Calu3 (cell line): ENCODE results near the gene ALPK1. TPM values are rescaled to one million over a fixed set of nuclear protein-coding genes. Genes with fewer than 3 reads are reported as not detected.

ENCODE experiments used
- BruUV-seq: library from RNA; stranded (reverse); fragments of 400-500 nt; replicated peaks from 2 replicates; lab custom pipeline; 2021; lab: Mats Ljungman, UMichigan
- CTCF ChIA-PET: fragments of 300-600 bp; sonication (Branson Sonifier 250); formaldehyde crosslinking; loops from one replicate; lab custom pipeline; 2022; ENCODE audit warnings: antibody characterized with exemption; lab: Charles Lee
- DNase-seq: peaks from one replicate; pipeline ENCODE4 v3.0.0; 2022
- H3K27ac Mint-ChIP-seq: one replicate; pipeline ENCODE4 v1.8.0; 2022; ENCODE audit warnings: mixed read lengths; ENCODE audit not compliant: unreplicated experiment
- H3K27me3 Mint-ChIP-seq: one replicate; pipeline ENCODE4 v1.8.0; 2022; ENCODE audit warnings: mixed read lengths; ENCODE audit not compliant: unreplicated experiment
- H3K36me3 Mint-ChIP-seq: one replicate; pipeline ENCODE4 v1.8.0; 2022; ENCODE audit warnings: mild to moderate bottlenecking, moderate library complexity, mixed read lengths; ENCODE audit not compliant: insufficient read depth, unreplicated experiment
- H3K4me1 Mint-ChIP-seq: one replicate; pipeline ENCODE4 v1.8.0; 2022; ENCODE audit warnings: mild to moderate bottlenecking, low read depth, mixed read lengths; ENCODE audit not compliant: unreplicated experiment
- H3K4me3 Mint-ChIP-seq: one replicate; pipeline ENCODE4 v1.8.0; 2022; ENCODE audit warnings: mild to moderate bottlenecking, low read depth, moderate library complexity, mixed read lengths; ENCODE audit not compliant: unreplicated experiment
- H3K9me3 Mint-ChIP-seq: one replicate; pipeline ENCODE4 v1.8.0; 2022; ENCODE audit warnings: low read depth, mixed read lengths; ENCODE audit not compliant: unreplicated experiment
- CTCF ChIP-seq: fragments of 200-600 bp; IDR thresholded peaks from one replicate; pipeline ENCODE4 v1.8.0; 2022; ENCODE audit warnings: antibody characterized with exemption; ENCODE audit not compliant: unreplicated experiment
- intact Hi-C: fragments of 100-400 bp; cut with micrococcal nuclease; formaldehyde crosslinking; loops from one replicate; pipeline ENCODE4 v1.10.0; 2022; ENCODE audit not compliant: unreplicated experiment
- total RNA-seq: library from RNA; stranded (reverse); gene quantifications from 2 replicates; pipeline ENCODE4 v1.2.3, GENCODE V29; 2022

Gene ALPK1
- total RNA-seq, 1 experiment from 2014 or later, result 17.1 TPM

DNA sequence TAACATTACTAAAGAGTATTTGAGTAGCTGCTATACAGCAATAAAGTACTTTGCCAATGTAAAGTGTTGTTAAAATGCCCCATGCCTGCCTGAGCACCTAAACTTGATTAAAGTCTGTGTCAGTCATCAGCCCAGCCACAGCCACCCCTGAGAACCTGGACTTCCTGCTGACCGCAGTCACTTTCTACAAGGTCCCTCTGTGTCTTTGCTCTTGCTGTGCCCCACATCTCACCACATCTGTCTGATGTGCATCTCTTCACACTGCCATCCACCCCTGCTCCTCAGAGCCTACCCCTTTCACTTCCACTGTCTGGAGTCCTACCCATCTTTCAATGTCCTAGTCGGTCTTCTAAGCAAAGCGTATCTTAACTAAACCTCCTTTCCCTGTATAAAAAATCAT, 25.7 kb downstream of the ALPK1 start:
- H3K4me3 Mint-ChIP-seq, result no peak overlapping the region
- DNase-seq, result no peak
- CTCF ChIA-PET, result interaction anchor here (0.7 kb wide), 1 partner anchor 90 kb away, joined by 3 read pairs; no protein-coding TSS in a partner anchor
- no peak overlapping the region for H3K27ac Mint-ChIP-seq
- H3K9me3 Mint-ChIP-seq, result no peaks in the 10 kb centered on the region
- H3K27me3 Mint-ChIP-seq, result no peaks in the 10 kb centered on the region
- peaks cover 8% of the 10 kb centered on the region for H3K36me3 Mint-ChIP-seq
- no TSS peak for BruUV-seq
- H3K4me1 Mint-ChIP-seq, result no peaks in the 10 kb centered on the region
- intact Hi-C loops, result no loop called here
- TF ChIP-seq CTCF, result no peak

DNA sequence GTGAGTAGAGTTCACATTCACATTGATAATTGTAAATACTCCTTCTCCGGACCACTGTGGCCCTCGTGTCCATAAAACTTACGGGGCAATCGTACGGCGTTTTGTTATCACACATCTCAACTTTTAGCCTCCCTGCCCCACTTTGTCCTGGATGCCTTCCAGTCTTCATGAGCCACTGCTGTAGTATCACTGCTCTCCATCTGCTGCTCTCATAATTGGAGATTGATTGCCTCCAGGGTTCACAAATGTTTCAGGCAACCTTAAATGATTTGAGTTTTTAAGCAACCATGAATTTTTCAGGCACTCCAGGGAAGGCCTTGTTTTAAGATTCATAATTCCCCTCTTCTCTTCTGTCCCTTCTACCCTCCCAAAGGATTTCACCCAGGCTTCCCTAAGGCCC, 28.4 kb downstream of the ALPK1 start:
- TF ChIP-seq CTCF, result no peak
- H3K4me1 Mint-ChIP-seq, result no peaks in the 10 kb centered on the region
- no peaks in the 10 kb centered on the region for H3K27me3 Mint-ChIP-seq
- intact Hi-C loops, result no loop called here
- no TSS peak for BruUV-seq
- no peak overlapping the region for H3K4me3 Mint-ChIP-seq
- peaks cover 8% of the 10 kb centered on the region for H3K36me3 Mint-ChIP-seq
- CTCF ChIA-PET, result no interaction called here
- H3K9me3 Mint-ChIP-seq, result no peaks in the 10 kb centered on the region
- DNase-seq, result no peak
- H3K27ac Mint-ChIP-seq, result no peak overlapping the region

DNA sequence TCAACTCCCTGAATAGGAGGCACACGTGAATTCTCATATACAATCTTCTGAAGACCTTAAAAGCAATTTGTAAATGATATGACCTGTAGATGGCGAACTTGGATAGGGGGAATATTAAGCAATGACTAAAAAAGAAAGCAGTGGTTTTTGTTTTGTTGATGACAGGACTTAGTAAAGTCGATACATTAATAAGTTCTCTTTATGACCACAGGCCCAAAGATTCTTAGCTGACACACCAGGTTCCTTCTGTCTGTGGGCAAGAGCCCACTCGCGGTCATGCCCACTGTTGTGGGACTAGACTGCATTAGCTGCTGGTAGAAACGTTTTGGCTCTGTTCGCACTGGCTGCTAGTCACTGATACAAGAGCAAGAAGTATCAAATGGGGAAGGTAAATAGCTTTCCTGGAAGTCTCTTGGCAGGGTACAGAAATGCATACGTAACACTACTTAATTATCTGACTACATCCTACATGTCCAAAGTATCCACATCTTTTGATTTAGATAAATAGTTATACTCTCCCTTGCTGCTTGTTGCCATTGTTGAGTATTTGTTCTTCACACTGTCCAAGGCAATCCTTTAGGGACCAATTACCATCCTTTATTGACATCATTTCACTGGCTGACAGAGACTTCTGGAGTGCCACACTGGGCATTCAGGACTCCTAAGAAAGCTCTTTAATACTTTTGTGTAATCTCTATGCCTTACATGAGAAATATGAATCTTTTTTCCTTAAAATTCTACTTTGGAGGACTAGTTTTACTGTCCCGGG, 31.0 kb downstream of the ALPK1 start:
- no peak for TF ChIP-seq CTCF
- no peaks in the 10 kb centered on the region for H3K27me3 Mint-ChIP-seq
- H3K36me3 Mint-ChIP-seq, result peaks cover 8% of the 10 kb centered on the region
- H3K27ac Mint-ChIP-seq, result no peak overlapping the region
- H3K9me3 Mint-ChIP-seq, result no peaks in the 10 kb centered on the region
- DNase-seq, result no peak
- intact Hi-C loops, result loop anchor here (1.0 kb wide), 2 partner anchors 195 to 276 kb away; no protein-coding TSS in a partner anchor
- CTCF ChIA-PET, result interaction anchor here (0.7 to 1.5 kb wide), 2 partner anchors 215 to 276 kb away, joined by 4 to 5 read pairs; no protein-coding TSS in a partner anchor
- no TSS peak for BruUV-seq
- H3K4me3 Mint-ChIP-seq, result no peak overlapping the region
- no peaks in the 10 kb centered on the region for H3K4me1 Mint-ChIP-seq

DNA sequence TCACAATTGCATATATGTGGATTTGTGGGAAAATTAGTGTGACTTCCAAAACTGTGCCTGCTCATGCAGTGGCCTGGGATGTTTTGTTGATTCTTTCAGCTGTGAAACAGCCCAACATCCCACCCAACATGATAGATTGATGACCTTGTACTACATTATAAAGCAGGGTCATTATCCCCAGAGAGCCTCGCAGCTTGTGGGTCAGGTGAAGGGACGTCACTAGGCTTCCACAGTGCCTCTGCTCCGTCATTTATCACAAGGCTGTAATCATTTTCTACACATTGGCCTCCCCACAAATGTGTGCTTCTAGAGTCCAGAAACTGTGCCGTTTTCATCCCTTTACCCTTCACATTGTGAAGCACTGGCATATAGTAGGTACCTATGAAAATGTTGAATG, 31.6 kb downstream of the ALPK1 start:
- Mint-ChIP-seq H3K4me1 (no peaks in the 10 kb centered on the region), H3K27ac (no peak overlapping the region), H3K36me3 (peaks cover 8% of the 10 kb centered on the region), H3K4me3 (no peak overlapping the region), H3K27me3 (no peaks in the 10 kb centered on the region), H3K9me3 (no peaks in the 10 kb centered on the region)
- CTCF ChIA-PET, result interaction anchor here (1.5 kb wide), 1 partner anchor 276 kb away, joined by 5 read pairs; no protein-coding TSS in a partner anchor
- no peak for DNase-seq
- no TSS peak for BruUV-seq
- TF ChIP-seq CTCF, result no peak
- intact Hi-C loops, result loop anchor here (1.0 kb wide), 2 partner anchors 195 to 276 kb away; no protein-coding TSS in a partner anchor
